GM12878 (cell line): ENCODE data around the gene PYM1. TPM values are rescaled to one million over a fixed set of nuclear protein-coding genes. Genes with fewer than 3 reads are reported as not detected.

Experiments used
- ATAC-seq: fragments of 200-7000 bp; cut with Tn5 transposase; 3 replicates; pipeline ENCODE4 v1.9.1; 2020; ENCODE audit warnings: mild to moderate bottlenecking, moderate library complexity
- BruUV-seq: library from RNA; stranded (reverse); fragments of 400-500 nt; replicated peaks from 2 replicates; lab custom pipeline; 2021; lab: Mats Ljungman, UMichigan
- CTCF ChIA-PET: fragments of 300-600 bp; sonication (Branson Sonifier 250); formaldehyde crosslinking; extraction: SDS; loops from one replicate; lab custom pipeline; 2021; ENCODE audit warnings: inconsistent platforms; lab: Yijun Ruan, JAX
- POLR2A ChIA-PET: fragments of 350-600 bp; formaldehyde crosslinking; extraction: SDS; loops from one replicate; lab custom pipeline; 2021; ENCODE audit warnings: inconsistent platforms; lab: Charles Lee
- RAD21 ChIA-PET: fragments of 300-600 bp; sonication (Branson Sonifier 250); formaldehyde crosslinking; loops from one replicate; lab custom pipeline; 2023; ENCODE audit warnings: antibody characterized with exemption; ENCODE audit not compliant: unreplicated experiment; lab: Charles Lee
- SMC1A ChIA-PET: fragments of 300-600 bp; sonication (Branson Sonifier 250); formaldehyde crosslinking; loops from one replicate; lab custom pipeline; 2023; ENCODE audit not compliant: unreplicated experiment, uncharacterized antibody; lab: Charles Lee
- DNase-seq: peaks from one replicate; pipeline ENCODE4 v3.0.0-alpha.2; 2011; ENCODE audit warnings: low read depth, low spot score
- FAIRE-seq: peaks from 3 replicates; lab custom pipeline; 2011; peaks lifted over from hg19 to GRCh38; lab: Jason Lieb, UNC
- H2AFZ ChIP-seq: 2 replicates; pipeline ENCODE4 v1.6.0; 2011; ENCODE audit warnings: low read depth, low read length, control low read depth; ENCODE audit not compliant: control insufficient read depth
- H3K27ac ChIP-seq: 2 replicates; pipeline ENCODE4 v1.5.1; 2011; ENCODE audit warnings: control low read depth; ENCODE audit not compliant: control insufficient read depth, insufficient read depth
- H3K27me3 ChIP-seq, 2 experiments: replicated peaks in 1 of 2; 2 replicates each; pipeline versions ENCODE4 v1.6.0 to v1.6.1; 2011; ENCODE audit warnings: low read length in 1 of 2; ENCODE audit not compliant: control insufficient read depth in 2 of 2, insufficient read depth in 2 of 2
- H3K36me3 ChIP-seq, 2 experiments: 2 replicates each; pipeline ENCODE4 v1.5.1; 2011; ENCODE audit warnings: low read length in 1 of 2; ENCODE audit not compliant: control insufficient read depth in 2 of 2, insufficient read depth in 2 of 2
- H3K4me1 ChIP-seq: 2 replicates; pipeline ENCODE4 v1.6.1; 2011; ENCODE audit warnings: mild to moderate bottlenecking, low read length, moderate library complexity, mixed read lengths; ENCODE audit not compliant: control insufficient read depth, insufficient read depth
- H3K4me2 ChIP-seq: 2 replicates; pipeline ENCODE4 v1.6.0; 2011; ENCODE audit warnings: control low read depth; ENCODE audit not compliant: control insufficient read depth, insufficient read depth
- H3K4me3 ChIP-seq: fragments of 200-600 bp; sonication (generic); 2 replicates; pipeline ENCODE4 v1.5.1; 2016
- H3K79me2 ChIP-seq: 2 replicates; pipeline ENCODE4 v1.6.0; 2011; ENCODE audit warnings: low read length; ENCODE audit not compliant: control insufficient read depth, insufficient read depth
- H3K9ac ChIP-seq: 2 replicates; pipeline ENCODE4 v1.8.0; 2011; ENCODE audit warnings: low read length, control low read depth, mixed read lengths; ENCODE audit not compliant: control insufficient read depth, insufficient read depth
- H3K9me3 ChIP-seq: replicated peaks from 3 replicates; pipeline ENCODE4 v1.5.1; 2011; ENCODE audit warnings: mild to moderate bottlenecking, low read length; ENCODE audit not compliant: control insufficient read depth, insufficient read depth
- H4K20me1 ChIP-seq: 2 replicates; pipeline ENCODE4 v1.6.0; 2011; ENCODE audit not compliant: control insufficient read depth, insufficient read depth
- ESRRA ChIP-seq: IDR thresholded peaks from 2 replicates; pipeline ENCODE4 v1.6.1; 2012; ENCODE audit warnings: mild to moderate bottlenecking, low read length, improper control_type of control experiment
- ZZZ3 ChIP-seq: IDR thresholded peaks from 2 replicates; pipeline ENCODE4 v1.6.1; 2011; ENCODE audit warnings: low read depth; ENCODE audit not compliant: control insufficient read depth, insufficient read length
- WGBS: methylation state at CpG from one replicate; pipeline ENCODE4 v1.1.6; 2016; ENCODE audit warnings: low lambda C conversion rate; ENCODE audit not compliant: insufficient replicate concordance, insufficient coverage; ENCODE audit errors: missing lambda C conversion rate; 5-methylcytosine and 5-hydroxymethylcytosine counted together
- in situ Hi-C: fragments of 300-500 bp; cut with MboI; formaldehyde crosslinking; loops from 9 replicates; pipeline ENCODE4 v1.14.3; 2018; ENCODE audit warnings: mixed read lengths
- intact Hi-C: fragments of 100-400 bp; cut with micrococcal nuclease; formaldehyde crosslinking; loops from one replicate; pipeline ENCODE4 v1.14.2; 2022; ENCODE audit not compliant: unreplicated experiment
- polyA plus RNA-seq, 11 experiments: library from polyadenylated mRNA; depleted of rRNA in 4 of 11; unstranded in 6 of 11; stranded (reverse) in 5 of 11; fragments of >200 nt; fragmentation: Nextera tagmentation in 4 of 11; fragmentation: Illumina TruSeq in 1 of 11; extraction: Ambion mirVana in 4 of 11; extraction: Trizol in 1 of 11; gene quantifications; 1 replicate in 1 of 11; 2 replicates in 10 of 11; pipeline versions ENCODE4 v1.2.1 to v1.2.3, GENCODE V29; 2011 to 2016; ENCODE audit warnings: inconsistent platforms in 2 of 11, missing spikeins in 2 of 11, low read depth in 1 of 11
- total RNA-seq, 4 experiments: library from RNA; depleted of rRNA in 3 of 4; stranded (reverse); fragments of >200 nt in 3 of 4; fragmentation: Illumina TruSeq in 1 of 4; extraction: Trizol in 1 of 4; gene quantifications; 2 replicates each; pipeline versions ENCODE4 v1.2.1 to v1.2.3, GENCODE V29; 2013 to 2021

Gene PYM1
- total and polyA plus RNA-seq, 10 of the 15 experiments (the other 5 are each of a cell fraction or from before 2014, with no cell fraction given), result 33.9 to 93.4 (median 55.8) TPM

GRCh38 chr12:55937981-55938380 is 10.3 kb upstream of the PYM1 start:
- ChIA-PET RAD21 (interaction anchor here (5.0 kb wide), 1 partner anchor 198 kb away, joined by 43 read pairs; no protein-coding TSS in a partner anchor), POLR2A (interaction anchor here (0.9 kb wide), 1 partner anchor 111 kb away, joined by 3 read pairs; no protein-coding TSS in a partner anchor), CTCF (interaction anchor here (1.1 to 6.1 kb wide), 8 partner anchors 11 to 198 kb away, joined by 3 to 80 read pairs (median 27); partner anchors contain the start of genes GDF11, ORMDL2, PYM1 and RAB5B), SMC1A (interaction anchor here (1.0 to 5.0 kb wide), 5 partner anchors 12 to 199 kb away, joined by 3 to 51 read pairs (median 8); partner anchors contain the start of gene PYM1)
- intact Hi-C loops (no loop called here), in situ Hi-C loops (no loop called here)
- Histone ChIP-seq H3K4me3 (no peak overlapping the region), H3K27ac (no peak overlapping the region), H3K4me1 (peaks cover 13% of the 10 kb centered on the region), H3K9me3 (no peaks in the 10 kb centered on the region), H4K20me1 (no peaks in the 10 kb centered on the region), H3K36me3 (peaks cover 0 to 46% of the 10 kb centered on the region in 2 experiments), H3K79me2 (peaks cover 3% of the 10 kb centered on the region; the same call in 1 of the 2 replicates), H3K9ac (no peak overlapping the region), H2AFZ (no peak overlapping the region), H3K27me3 (no peaks in the 10 kb centered on the region), H3K4me2 (no peak overlapping the region)
- WGBS, result 48% methylated on average over 2 of the region's 2 CpGs
- no peak for TF ChIP-seq ZZZ3
- DNase-seq (no peak), ATAC-seq (no peak), FAIRE-seq (no peak)
- no TSS peak for BruUV-seq

GRCh38 chr12:55935738-55936151 is 8.1 kb upstream of the PYM1 start:
- BruUV-seq, result no TSS peak
- Histone ChIP-seq H3K36me3 (peaks cover 0 to 28% of the 10 kb centered on the region in 2 experiments; a peak in 3 of 4 replicates), H3K27me3 (no peaks in the 10 kb centered on the region), H4K20me1 (no peaks in the 10 kb centered on the region), H3K27ac (no peak overlapping the region), H3K9me3 (no peaks in the 10 kb centered on the region), H2AFZ (no peak overlapping the region), H3K4me1 (peaks cover 15% of the 10 kb centered on the region), H3K9ac (no peak overlapping the region), H3K79me2 (peaks cover 18% of the 10 kb centered on the region), H3K4me3 (no peak overlapping the region), H3K4me2 (no peak overlapping the region)
- DNase-seq, result no peak
- ATAC-seq, result no peak
- TF ChIP-seq ESRRA, result no peak
- RAD21 ChIA-PET, result no interaction called here
- in situ Hi-C loops (no loop called here), intact Hi-C loops (no loop called here)
- 98% methylated on average over 23 of the region's 26 CpGs for WGBS
- no peak for FAIRE-seq
- CTCF ChIA-PET, result interaction anchor here (1.0 to 6.1 kb wide), 5 partner anchors 9 to 197 kb away, joined by 3 to 57 read pairs (median 4); partner anchors contain the start of gene PYM1
- SMC1A ChIA-PET, result interaction anchor here (1.6 to 2.1 kb wide), 2 partner anchors 9 to 11 kb away, joined by 5 to 7 read pairs; no protein-coding TSS in a partner anchor
- POLR2A ChIA-PET, result interaction anchor here (1.0 kb wide), 1 partner anchor 109 kb away, joined by 10 read pairs; no protein-coding TSS in a partner anchor
